ENCODE results near the gene C1QTNF9. TPM values are rescaled to one million over a fixed set of nuclear protein-coding genes. Genes with fewer than 3 reads are reported as not detected.

Gene C1QTNF9
- total RNA-seq, 2 donors from 2014 or later, result not detected

GRCh38 chr13:24275041-24275440 lies 34.3 kb upstream of the C1QTNF9 start:
- no peaks in the 10 kb centered on the region for H3K27me3 Mint-ChIP-seq
- peak overlapping the region; percentile 98 for H3K4me3 Mint-ChIP-seq
- ATAC-seq (replicated peaks), result no peak
- H3K9me3 Mint-ChIP-seq, result no peaks in the 10 kb centered on the region
- H3K36me3 Mint-ChIP-seq (ENCODE audit: low read depth), result peaks cover 49% of the 10 kb centered on the region
- H3K27ac Mint-ChIP-seq, result peak overlapping the region; percentile 95
- H3K4me1 Mint-ChIP-seq, result peaks cover 50% of the 10 kb centered on the region

- peaks cover 47% of the 10 kb centered on the region for H3K4me1 Mint-ChIP-seq
- H3K9me3 Mint-ChIP-seq, result no peaks in the 10 kb centered on the region
- no peaks in the 10 kb centered on the region for H3K27me3 Mint-ChIP-seq
- H3K27ac Mint-ChIP-seq, result peak overlapping the region; percentile 25
- peak overlapping the region; percentile 98 for H3K4me3 Mint-ChIP-seq
- peak; percentile 28 for ATAC-seq (replicated peaks)
- H3K36me3 Mint-ChIP-seq (ENCODE audit: low read depth), result peaks cover 55% of the 10 kb centered on the region
Measured at GRCh38 chr13:24276306-24276705, 33.1 kb upstream of the C1QTNF9 start.

- Mint-ChIP-seq H3K4me3 (peak overlapping the region; percentile 98), H3K36me3 (ENCODE audit: low read depth) (peaks cover 53% of the 10 kb centered on the region), H3K4me1 (peaks cover 48% of the 10 kb centered on the region), H3K27ac (peak overlapping the region; percentile 25), H3K27me3 (no peaks in the 10 kb centered on the region), H3K9me3 (no peaks in the 10 kb centered on the region)
- ATAC-seq (replicated peaks), result no peak
Measured at GRCh38 chr13:24276861-24277260, 32.5 kb upstream of the C1QTNF9 start.

- no peaks in the 10 kb centered on the region for H3K9me3 Mint-ChIP-seq
- no peak overlapping the region for H3K4me3 Mint-ChIP-seq
- ATAC-seq (replicated peaks), result no peak
- H3K27ac Mint-ChIP-seq, result peak overlapping the region; percentile 59
- H3K27me3 Mint-ChIP-seq, result no peaks in the 10 kb centered on the region
- peaks cover 56% of the 10 kb centered on the region for H3K36me3 Mint-ChIP-seq (ENCODE audit: low read depth)
- H3K4me1 Mint-ChIP-seq, result peaks cover 45% of the 10 kb centered on the region
Measured at GRCh38 chr13:24277761-24278160, 31.6 kb upstream of the C1QTNF9 start.

GRCh38 chr13:24279327-24280110 lies 29.9 kb upstream of the C1QTNF9 start:
- no peak for ATAC-seq (replicated peaks)
- Mint-ChIP-seq H3K36me3 (ENCODE audit: low read depth) (peaks cover 61% of the 10 kb centered on the region), H3K9me3 (no peaks in the 10 kb centered on the region), H3K27me3 (no peaks in the 10 kb centered on the region), H3K4me1 (peaks cover 34% of the 10 kb centered on the region), H3K27ac (peak overlapping the region; percentile 77), H3K4me3 (no peak overlapping the region)

GRCh38 chr13:24280720-24281119 lies 28.7 kb upstream of the C1QTNF9 start:
- peaks cover 68% of the 10 kb centered on the region for H3K36me3 Mint-ChIP-seq (ENCODE audit: low read depth)
- H3K27ac Mint-ChIP-seq, result peak overlapping the region; percentile 47
- no peaks in the 10 kb centered on the region for H3K9me3 Mint-ChIP-seq
- H3K4me3 Mint-ChIP-seq, result no peak overlapping the region
- no peaks in the 10 kb centered on the region for H3K27me3 Mint-ChIP-seq
- no peak for ATAC-seq (replicated peaks)
- peaks cover 28% of the 10 kb centered on the region for H3K4me1 Mint-ChIP-seq

GRCh38 chr13:24281188-24282008 lies 28.0 kb upstream of the C1QTNF9 start:
- Mint-ChIP-seq H3K27ac (peak overlapping the region; percentile 47), H3K4me3 (no peak overlapping the region), H3K9me3 (no peaks in the 10 kb centered on the region), H3K36me3 (ENCODE audit: low read depth) (peaks cover 75% of the 10 kb centered on the region), H3K4me1 (peaks cover 25% of the 10 kb centered on the region), H3K27me3 (no peaks in the 10 kb centered on the region)
- ATAC-seq (replicated peaks), result no peak

- H3K4me3 Mint-ChIP-seq, result no peak overlapping the region
- peaks cover 83% of the 10 kb centered on the region for H3K36me3 Mint-ChIP-seq (ENCODE audit: low read depth)
- no peaks in the 10 kb centered on the region for H3K9me3 Mint-ChIP-seq
- H3K27me3 Mint-ChIP-seq, result no peaks in the 10 kb centered on the region
- peak overlapping the region; percentile 50 for H3K27ac Mint-ChIP-seq
- no peak for ATAC-seq (replicated peaks)
- H3K4me1 Mint-ChIP-seq, result peaks cover 22% of the 10 kb centered on the region
Measured at GRCh38 chr13:24282256-24282655, 27.1 kb upstream of the C1QTNF9 start.

- Mint-ChIP-seq H3K9me3 (no peaks in the 10 kb centered on the region), H3K27me3 (no peaks in the 10 kb centered on the region), H3K36me3 (ENCODE audit: low read depth) (peaks cover 98% of the 10 kb centered on the region), H3K4me1 (peaks cover 6% of the 10 kb centered on the region), H3K4me3 (no peak overlapping the region), H3K27ac (no peak overlapping the region)
- ATAC-seq (replicated peaks), result no peak
Measured at GRCh38 chr13:24284889-24285565, 24.4 kb upstream of the C1QTNF9 start.

- Mint-ChIP-seq H3K4me1 (no peaks in the 10 kb centered on the region), H3K4me3 (no peak overlapping the region), H3K36me3 (ENCODE audit: low read depth) (peaks cover 99% of the 10 kb centered on the region), H3K27ac (no peak overlapping the region), H3K9me3 (no peaks in the 10 kb centered on the region), H3K27me3 (no peaks in the 10 kb centered on the region)
- ATAC-seq (replicated peaks), result no peak
Measured at GRCh38 chr13:24286624-24287023, 22.8 kb upstream of the C1QTNF9 start.

GRCh38 chr13:24287748-24288287 lies 21.6 kb upstream of the C1QTNF9 start:
- Mint-ChIP-seq H3K4me1 (no peaks in the 10 kb centered on the region), H3K4me3 (no peak overlapping the region), H3K36me3 (ENCODE audit: low read depth) (peaks cover 99% of the 10 kb centered on the region), H3K27ac (no peak overlapping the region), H3K27me3 (no peaks in the 10 kb centered on the region), H3K9me3 (no peaks in the 10 kb centered on the region)
- no peak for ATAC-seq (replicated peaks)

GRCh38 chr13:24288870-24289269 lies 20.5 kb upstream of the C1QTNF9 start:
- no peaks in the 10 kb centered on the region for H3K9me3 Mint-ChIP-seq
- H3K27ac Mint-ChIP-seq, result no peak overlapping the region
- no peaks in the 10 kb centered on the region for H3K4me1 Mint-ChIP-seq
- no peak for ATAC-seq (replicated peaks)
- no peaks in the 10 kb centered on the region for H3K27me3 Mint-ChIP-seq
- H3K36me3 Mint-ChIP-seq (ENCODE audit: low read depth), result peaks cover 99% of the 10 kb centered on the region
- H3K4me3 Mint-ChIP-seq, result no peak overlapping the region

- no peak for ATAC-seq (replicated peaks)
- Mint-ChIP-seq H3K36me3 (ENCODE audit: low read depth) (peaks cover 99% of the 10 kb centered on the region), H3K27me3 (no peaks in the 10 kb centered on the region), H3K4me1 (no peaks in the 10 kb centered on the region), H3K27ac (peak overlapping the region; percentile 18), H3K9me3 (no peaks in the 10 kb centered on the region), H3K4me3 (no peak overlapping the region)
Measured at GRCh38 chr13:24290280-24290932, 19.0 kb upstream of the C1QTNF9 start.

- H3K27ac Mint-ChIP-seq, result no peak overlapping the region
- ATAC-seq (replicated peaks), result no peak
- H3K36me3 Mint-ChIP-seq (ENCODE audit: low read depth), result peaks cover 99% of the 10 kb centered on the region
- no peak overlapping the region for H3K4me3 Mint-ChIP-seq
- H3K27me3 Mint-ChIP-seq, result no peaks in the 10 kb centered on the region
- H3K4me1 Mint-ChIP-seq, result no peaks in the 10 kb centered on the region
- no peaks in the 10 kb centered on the region for H3K9me3 Mint-ChIP-seq
Measured at GRCh38 chr13:24292481-24292880, 16.9 kb upstream of the C1QTNF9 start.

All from activated T-helper 17 cell treated with anti-CD3 and anti-CD28 coated beads, Interleukin-2, amount 50 U/mL, for 72 hours (primary cell).